GM12864 (cell line): ENCODE measurements around the gene TMEM141.
"Not testable (repeated sequence)": the region's sequence is repeated elsewhere in the genome, so short reads cannot be mapped to it uniquely, and the experiment has no call there.

Experiments
- DNase-seq: peaks from one replicate; pipeline ENCODE4 v3.0.0-alpha.2; 2011; ENCODE audit warnings: low read depth
- H3K4me3 ChIP-seq: 2 replicates; pipeline ENCODE4 v1.5.1; 2011; ENCODE audit warnings: mild to moderate bottlenecking, low read depth, low read length, control low read depth
- TF ChIP-seq, protein P1 (sequence below): IDR thresholded peaks from 2 replicates; pipeline ENCODE4 v1.5.1; 2011; ENCODE audit warnings: low read depth, mild to moderate bottlenecking, moderate library complexity, low read length, control low read depth, inconsistent platforms; ENCODE audit errors: missing control alignments

The TMEM141 gene

GRCh38 chr9:136760834-136761544 lies 30.2 kb upstream of the TMEM141 start:
- TF ChIP-seq, protein P1, sequence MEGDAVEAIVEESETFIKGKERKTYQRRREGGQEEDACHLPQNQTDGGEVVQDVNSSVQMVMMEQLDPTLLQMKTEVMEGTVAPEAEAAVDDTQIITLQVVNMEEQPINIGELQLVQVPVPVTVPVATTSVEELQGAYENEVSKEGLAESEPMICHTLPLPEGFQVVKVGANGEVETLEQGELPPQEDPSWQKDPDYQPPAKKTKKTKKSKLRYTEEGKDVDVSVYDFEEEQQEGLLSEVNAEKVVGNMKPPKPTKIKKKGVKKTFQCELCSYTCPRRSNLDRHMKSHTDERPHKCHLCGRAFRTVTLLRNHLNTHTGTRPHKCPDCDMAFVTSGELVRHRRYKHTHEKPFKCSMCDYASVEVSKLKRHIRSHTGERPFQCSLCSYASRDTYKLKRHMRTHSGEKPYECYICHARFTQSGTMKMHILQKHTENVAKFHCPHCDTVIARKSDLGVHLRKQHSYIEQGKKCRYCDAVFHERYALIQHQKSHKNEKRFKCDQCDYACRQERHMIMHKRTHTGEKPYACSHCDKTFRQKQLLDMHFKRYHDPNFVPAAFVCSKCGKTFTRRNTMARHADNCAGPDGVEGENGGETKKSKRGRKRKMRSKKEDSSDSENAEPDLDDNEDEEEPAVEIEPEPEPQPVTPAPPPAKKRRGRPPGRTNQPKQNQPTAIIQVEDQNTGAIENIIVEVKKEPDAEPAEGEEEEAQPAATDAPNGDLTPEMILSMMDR, result peak; percentile 62
- not testable (repeated sequence) for DNase-seq, H3K4me3 ChIP-seq

DNA sequence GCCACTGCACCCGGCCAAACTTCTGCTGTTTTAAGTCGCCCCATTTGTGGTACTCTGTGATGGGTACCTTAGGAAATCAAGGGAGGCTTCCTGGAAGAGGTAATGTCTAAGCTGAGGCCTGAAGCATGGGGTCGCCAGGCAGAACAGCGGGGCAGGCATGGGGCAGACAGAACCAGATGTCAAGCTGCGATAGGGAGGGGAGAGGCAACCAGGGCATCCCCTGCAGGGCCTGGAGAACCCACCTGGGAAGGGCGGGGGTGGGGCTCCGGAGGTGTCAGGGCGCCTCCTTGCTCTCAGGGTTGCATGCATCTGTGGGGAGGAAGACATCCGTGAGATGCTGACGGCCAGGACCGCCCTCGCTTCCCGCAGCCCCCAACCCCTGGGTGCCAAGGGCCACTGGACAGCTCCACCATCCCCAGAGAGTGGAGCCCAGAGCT lies 29.6 kb upstream of the TMEM141 start:
- H3K4me3 ChIP-seq, result no peak overlapping the region
- TF ChIP-seq, protein P1, result no peak
- no peak for DNase-seq

DNA sequence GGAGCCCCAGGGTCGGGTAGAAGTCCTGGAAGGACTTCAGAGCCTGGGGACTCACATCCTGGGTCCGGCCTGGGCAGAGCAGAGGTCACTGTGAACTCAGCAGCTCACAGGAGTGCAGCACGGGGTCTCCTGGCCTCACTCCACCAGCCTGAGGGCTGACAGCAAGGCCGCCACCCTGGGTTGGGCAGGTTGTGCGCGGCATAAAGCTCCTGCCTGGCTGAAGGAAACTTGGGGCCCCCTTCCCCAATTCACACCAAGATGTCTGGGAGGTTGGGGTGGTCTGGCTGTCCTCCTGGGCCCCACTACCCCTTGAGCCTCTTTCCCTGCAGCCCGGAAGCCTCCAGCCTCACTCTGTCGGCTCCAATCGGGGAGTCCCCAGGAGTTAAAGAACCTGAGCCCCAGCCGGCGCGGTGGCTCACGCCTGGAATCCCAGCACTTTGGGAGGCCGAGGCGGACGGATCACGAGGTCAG lies 28.9 kb upstream of the TMEM141 start:
- DNase-seq, result no peak
- TF ChIP-seq, protein P1, result no peak
- H3K4me3 ChIP-seq, result no peak overlapping the region

DNA sequence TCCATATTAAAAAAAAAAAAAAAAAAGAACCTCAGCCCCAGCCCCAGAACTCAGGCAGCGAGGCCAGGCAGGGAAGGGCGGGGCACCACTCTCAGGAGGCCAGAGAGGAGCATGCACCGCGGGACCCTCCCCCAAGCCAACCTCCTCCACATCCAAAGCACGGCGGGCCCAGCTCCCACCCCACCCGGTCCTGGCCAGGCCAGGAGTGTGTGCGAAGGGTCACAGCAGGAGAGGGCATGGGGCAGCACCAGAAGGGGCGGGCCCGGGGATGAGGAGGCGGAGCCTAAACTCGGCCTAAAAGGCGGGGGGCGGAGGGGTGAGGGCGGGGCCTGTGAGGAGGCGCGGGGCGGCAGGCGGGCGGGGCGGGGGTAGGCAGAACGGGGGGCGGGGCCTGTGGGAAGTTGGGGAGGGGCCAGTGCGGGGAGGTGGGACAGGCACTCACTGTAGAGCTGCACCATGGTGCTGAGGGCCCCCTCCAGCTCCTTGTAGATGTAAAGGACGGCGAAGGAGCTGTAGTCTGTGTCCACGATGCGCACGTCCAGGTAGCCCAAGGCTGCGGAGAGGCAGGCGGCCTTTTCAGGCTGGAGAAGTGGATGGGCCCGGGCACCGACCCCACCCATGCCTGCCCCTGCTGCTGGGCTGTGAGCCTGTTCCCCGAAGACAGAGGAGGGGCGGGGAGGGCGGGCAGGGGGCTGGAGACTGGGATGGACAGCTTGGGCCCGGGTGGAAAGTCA lies 28.1 kb upstream of the TMEM141 start:
- no peak for DNase-seq
- no peak overlapping the region for H3K4me3 ChIP-seq

GRCh38 chr9:136763649-136764035 lies 27.5 kb upstream of the TMEM141 start:
- TF ChIP-seq, protein P1, result no peak
- H3K4me3 ChIP-seq, result no peak overlapping the region
- no peak for DNase-seq

More for the DNA sequence above, 28.1 kb upstream of the TMEM141 start:
- TF ChIP-seq, protein P1, result no peak

- TF ChIP-seq, protein P1, result no peak
- H3K4me3 ChIP-seq, result no peak within 1 kb of the TSS
- no peak for DNase-seq
Observed at GRCh38 chr9:136764301-136764891, 26.7 kb upstream of the TMEM141 start, which contains the start of gene LCN15. LCN15 (minus strand) TSS chr9:136764518; CDS start chr9:136764488, 30 bp downstream.
